ENCODE results near the gene SERINC5. TPM values are rescaled to one million over a fixed set of nuclear protein-coding genes. Genes with fewer than 3 reads are reported as not detected.

SERINC5 gene
- total RNA-seq, 1 experiment from 2014 or later: 128 TPM

DNA sequence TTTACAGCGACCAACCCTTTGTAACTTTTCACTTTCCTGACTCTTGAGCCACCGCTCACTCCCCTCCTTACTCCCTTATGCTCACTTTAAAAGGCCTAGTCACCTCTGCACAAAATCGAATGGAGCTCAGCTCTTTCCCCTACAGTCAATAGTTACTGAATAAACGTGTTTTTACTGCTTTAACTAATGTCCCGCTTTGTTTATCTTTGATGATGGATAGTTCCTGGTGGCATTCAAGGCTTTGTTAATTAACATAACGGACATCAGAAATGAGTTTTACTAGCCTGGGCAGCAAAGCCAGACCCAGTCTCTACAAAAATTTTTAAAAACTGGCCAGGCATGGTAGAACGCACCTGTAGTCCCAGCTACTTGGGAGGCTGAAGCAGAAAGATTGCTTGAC lies 5.0 kb downstream of the SERINC5 start (continued):
- TF ChIP-seq, protein P1, sequence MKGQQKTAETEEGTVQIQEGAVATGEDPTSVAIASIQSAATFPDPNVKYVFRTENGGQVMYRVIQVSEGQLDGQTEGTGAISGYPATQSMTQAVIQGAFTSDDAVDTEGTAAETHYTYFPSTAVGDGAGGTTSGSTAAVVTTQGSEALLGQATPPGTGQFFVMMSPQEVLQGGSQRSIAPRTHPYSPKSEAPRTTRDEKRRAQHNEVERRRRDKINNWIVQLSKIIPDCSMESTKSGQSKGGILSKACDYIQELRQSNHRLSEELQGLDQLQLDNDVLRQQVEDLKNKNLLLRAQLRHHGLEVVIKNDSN (CRISPR knock-in tag; IDR thresholded peaks at IDR 0.05): no peak
- TF ChIP-seq, protein P2, sequence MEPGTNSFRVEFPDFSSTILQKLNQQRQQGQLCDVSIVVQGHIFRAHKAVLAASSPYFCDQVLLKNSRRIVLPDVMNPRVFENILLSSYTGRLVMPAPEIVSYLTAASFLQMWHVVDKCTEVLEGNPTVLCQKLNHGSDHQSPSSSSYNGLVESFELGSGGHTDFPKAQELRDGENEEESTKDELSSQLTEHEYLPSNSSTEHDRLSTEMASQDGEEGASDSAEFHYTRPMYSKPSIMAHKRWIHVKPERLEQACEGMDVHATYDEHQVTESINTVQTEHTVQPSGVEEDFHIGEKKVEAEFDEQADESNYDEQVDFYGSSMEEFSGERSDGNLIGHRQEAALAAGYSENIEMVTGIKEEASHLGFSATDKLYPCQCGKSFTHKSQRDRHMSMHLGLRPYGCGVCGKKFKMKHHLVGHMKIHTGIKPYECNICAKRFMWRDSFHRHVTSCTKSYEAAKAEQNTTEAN (CRISPR knock-in tag; IDR thresholded peaks at IDR 0.05): no peak
- TF ChIP-seq TCF7 (CRISPR knock-in tag; IDR thresholded peaks at IDR 0.05; ENCODE audit: low read depth) (no peak), CREB1 (CRISPR knock-in tag; IDR thresholded peaks at IDR 0.05) (no peak), JAZF1 (CRISPR knock-in tag; IDR thresholded peaks at IDR 0.05) (no peak), ATF1 (CRISPR knock-in tag; IDR thresholded peaks at IDR 0.05) (no peak), FOXP1 (CRISPR knock-in tag; IDR thresholded peaks at IDR 0.05; ENCODE audit: borderline replicate concordance) (no peak), ZNF396 (CRISPR knock-in tag; IDR thresholded peaks at IDR 0.05; ENCODE audit: borderline replicate concordance) (no peak), ZNF232 (CRISPR knock-in tag; IDR thresholded peaks at IDR 0.05) (no peak), JUN (CRISPR knock-in tag; IDR thresholded peaks at IDR 0.05) (no peak)
- TF ChIP-seq, protein P3, sequence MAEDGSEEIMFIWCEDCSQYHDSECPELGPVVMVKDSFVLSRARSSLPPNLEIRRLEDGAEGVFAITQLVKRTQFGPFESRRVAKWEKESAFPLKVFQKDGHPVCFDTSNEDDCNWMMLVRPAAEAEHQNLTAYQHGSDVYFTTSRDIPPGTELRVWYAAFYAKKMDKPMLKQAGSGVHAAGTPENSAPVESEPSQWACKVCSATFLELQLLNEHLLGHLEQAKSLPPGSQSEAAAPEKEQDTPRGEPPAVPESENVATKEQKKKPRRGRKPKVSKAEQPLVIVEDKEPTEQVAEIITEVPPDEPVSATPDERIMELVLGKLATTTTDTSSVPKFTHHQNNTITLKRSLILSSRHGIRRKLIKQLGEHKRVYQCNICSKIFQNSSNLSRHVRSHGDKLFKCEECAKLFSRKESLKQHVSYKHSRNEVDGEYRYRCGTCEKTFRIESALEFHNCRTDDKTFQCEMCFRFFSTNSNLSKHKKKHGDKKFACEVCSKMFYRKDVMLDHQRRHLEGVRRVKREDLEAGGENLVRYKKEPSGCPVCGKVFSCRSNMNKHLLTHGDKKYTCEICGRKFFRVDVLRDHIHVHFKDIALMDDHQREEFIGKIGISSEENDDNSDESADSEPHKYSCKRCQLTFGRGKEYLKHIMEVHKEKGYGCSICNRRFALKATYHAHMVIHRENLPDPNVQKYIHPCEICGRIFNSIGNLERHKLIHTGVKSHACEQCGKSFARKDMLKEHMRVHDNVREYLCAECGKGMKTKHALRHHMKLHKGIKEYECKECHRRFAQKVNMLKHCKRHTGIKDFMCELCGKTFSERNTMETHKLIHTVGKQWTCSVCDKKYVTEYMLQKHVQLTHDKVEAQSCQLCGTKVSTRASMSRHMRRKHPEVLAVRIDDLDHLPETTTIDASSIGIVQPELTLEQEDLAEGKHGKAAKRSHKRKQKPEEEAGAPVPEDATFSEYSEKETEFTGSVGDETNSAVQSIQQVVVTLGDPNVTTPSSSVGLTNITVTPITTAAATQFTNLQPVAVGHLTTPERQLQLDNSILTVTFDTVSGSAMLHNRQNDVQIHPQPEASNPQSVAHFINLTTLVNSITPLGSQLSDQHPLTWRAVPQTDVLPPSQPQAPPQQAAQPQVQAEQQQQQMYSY (CRISPR knock-in tag; IDR thresholded peaks at IDR 0.05): no peak
- TF ChIP-seq, protein P4, sequence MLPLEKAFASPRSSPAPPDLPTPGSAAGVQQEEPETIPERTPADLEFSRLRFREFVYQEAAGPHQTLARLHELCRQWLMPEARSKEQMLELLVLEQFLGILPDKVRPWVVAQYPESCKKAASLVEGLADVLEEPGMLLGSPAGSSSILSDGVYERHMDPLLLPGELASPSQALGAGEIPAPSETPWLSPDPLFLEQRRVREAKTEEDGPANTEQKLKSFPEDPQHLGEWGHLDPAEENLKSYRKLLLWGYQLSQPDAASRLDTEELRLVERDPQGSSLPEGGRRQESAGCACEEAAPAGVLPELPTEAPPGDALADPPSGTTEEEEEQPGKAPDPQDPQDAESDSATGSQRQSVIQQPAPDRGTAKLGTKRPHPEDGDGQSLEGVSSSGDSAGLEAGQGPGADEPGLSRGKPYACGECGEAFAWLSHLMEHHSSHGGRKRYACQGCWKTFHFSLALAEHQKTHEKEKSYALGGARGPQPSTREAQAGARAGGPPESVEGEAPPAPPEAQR (CRISPR knock-in tag; IDR thresholded peaks at IDR 0.05): no peak

DNA sequence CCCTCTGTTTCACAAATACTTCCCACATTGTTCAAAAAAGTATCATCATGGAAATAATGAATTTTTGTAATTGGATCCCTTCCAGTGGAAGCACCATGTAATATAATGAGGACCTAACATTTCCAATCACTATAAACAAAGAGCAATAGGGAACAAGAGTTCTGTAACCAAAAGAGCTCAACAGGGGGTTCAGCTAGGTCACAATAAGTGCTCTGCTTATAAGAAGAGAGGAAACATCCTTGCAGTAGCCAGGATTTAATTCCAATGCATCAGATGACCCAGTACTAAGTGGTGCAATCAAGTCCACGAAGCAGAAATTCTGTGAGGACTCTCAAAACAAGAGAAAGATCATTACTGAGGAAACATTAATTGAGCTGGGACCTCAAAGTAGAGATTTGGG lies 5.9 kb downstream of the SERINC5 start:
- CTCF ChIA-PET: no interaction called here
- peaks cover 2% of the 10 kb centered on the region for H3K9me3 Mint-ChIP-seq
- peaks cover 23% of the 10 kb centered on the region for H3K36me3 Mint-ChIP-seq
- peak overlapping the region; percentile 13; the same call in 1 of the 2 replicates for H3K4me3 Mint-ChIP-seq
- no peak for ATAC-seq
- DNase-seq (ENCODE audit: low spot score): no peak
- POLR2A ChIA-PET: no interaction called here
- peaks cover 92% of the 10 kb centered on the region for H3K4me1 Mint-ChIP-seq
- peaks cover 2% of the 10 kb centered on the region; the same call in 1 of the 2 replicates for H3K27me3 Mint-ChIP-seq (ENCODE audit: low read depth)
- H3K27ac Mint-ChIP-seq: peak overlapping the region; percentile 81
- TF ChIP-seq, protein P5, sequence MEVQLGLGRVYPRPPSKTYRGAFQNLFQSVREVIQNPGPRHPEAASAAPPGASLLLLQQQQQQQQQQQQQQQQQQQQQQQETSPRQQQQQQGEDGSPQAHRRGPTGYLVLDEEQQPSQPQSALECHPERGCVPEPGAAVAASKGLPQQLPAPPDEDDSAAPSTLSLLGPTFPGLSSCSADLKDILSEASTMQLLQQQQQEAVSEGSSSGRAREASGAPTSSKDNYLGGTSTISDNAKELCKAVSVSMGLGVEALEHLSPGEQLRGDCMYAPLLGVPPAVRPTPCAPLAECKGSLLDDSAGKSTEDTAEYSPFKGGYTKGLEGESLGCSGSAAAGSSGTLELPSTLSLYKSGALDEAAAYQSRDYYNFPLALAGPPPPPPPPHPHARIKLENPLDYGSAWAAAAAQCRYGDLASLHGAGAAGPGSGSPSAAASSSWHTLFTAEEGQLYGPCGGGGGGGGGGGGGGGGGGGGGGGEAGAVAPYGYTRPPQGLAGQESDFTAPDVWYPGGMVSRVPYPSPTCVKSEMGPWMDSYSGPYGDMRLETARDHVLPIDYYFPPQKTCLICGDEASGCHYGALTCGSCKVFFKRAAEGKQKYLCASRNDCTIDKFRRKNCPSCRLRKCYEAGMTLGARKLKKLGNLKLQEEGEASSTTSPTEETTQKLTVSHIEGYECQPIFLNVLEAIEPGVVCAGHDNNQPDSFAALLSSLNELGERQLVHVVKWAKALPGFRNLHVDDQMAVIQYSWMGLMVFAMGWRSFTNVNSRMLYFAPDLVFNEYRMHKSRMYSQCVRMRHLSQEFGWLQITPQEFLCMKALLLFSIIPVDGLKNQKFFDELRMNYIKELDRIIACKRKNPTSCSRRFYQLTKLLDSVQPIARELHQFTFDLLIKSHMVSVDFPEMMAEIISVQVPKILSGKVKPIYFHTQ (CRISPR knock-in tag; IDR thresholded peaks at IDR 0.05): no peak
- TF ChIP-seq ELF4 (CRISPR knock-in tag; IDR thresholded peaks at IDR 0.05; ENCODE audit: low read depth): no peak
- TF ChIP-seq PRRX2 (CRISPR knock-in tag; IDR thresholded peaks at IDR 0.05): no peak
- TF ChIP-seq FOXJ3 (CRISPR knock-in tag; IDR thresholded peaks at IDR 0.05; ENCODE audit: borderline replicate concordance): no peak
- TF ChIP-seq, protein P6, sequence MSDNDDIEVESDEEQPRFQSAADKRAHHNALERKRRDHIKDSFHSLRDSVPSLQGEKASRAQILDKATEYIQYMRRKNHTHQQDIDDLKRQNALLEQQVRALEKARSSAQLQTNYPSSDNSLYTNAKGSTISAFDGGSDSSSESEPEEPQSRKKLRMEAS (CRISPR knock-in tag; IDR thresholded peaks at IDR 0.05): no peak
- TF ChIP-seq, protein P7, sequence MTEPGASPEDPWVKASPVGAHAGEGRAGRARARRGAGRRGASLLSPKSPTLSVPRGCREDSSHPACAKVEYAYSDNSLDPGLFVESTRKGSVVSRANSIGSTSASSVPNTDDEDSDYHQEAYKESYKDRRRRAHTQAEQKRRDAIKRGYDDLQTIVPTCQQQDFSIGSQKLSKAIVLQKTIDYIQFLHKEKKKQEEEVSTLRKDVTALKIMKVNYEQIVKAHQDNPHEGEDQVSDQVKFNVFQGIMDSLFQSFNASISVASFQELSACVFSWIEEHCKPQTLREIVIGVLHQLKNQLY (CRISPR knock-in tag; IDR thresholded peaks at IDR 0.05): no peak
- TF ChIP-seq HMGA2 (CRISPR knock-in tag; IDR thresholded peaks at IDR 0.05): no peak
- TF ChIP-seq RELA (CRISPR knock-in tag; IDR thresholded peaks at IDR 0.05; ENCODE audit: borderline replicate concordance): no peak
- no peak for TF ChIP-seq ZNF219 (CRISPR knock-in tag; IDR thresholded peaks at IDR 0.05; ENCODE audit: borderline replicate concordance)
- no peak for TF ChIP-seq ZNF671 (CRISPR knock-in tag; IDR thresholded peaks at IDR 0.05)
- no peak for TF ChIP-seq CREB1 (CRISPR knock-in tag; IDR thresholded peaks at IDR 0.05)
- TF ChIP-seq, protein P8, sequence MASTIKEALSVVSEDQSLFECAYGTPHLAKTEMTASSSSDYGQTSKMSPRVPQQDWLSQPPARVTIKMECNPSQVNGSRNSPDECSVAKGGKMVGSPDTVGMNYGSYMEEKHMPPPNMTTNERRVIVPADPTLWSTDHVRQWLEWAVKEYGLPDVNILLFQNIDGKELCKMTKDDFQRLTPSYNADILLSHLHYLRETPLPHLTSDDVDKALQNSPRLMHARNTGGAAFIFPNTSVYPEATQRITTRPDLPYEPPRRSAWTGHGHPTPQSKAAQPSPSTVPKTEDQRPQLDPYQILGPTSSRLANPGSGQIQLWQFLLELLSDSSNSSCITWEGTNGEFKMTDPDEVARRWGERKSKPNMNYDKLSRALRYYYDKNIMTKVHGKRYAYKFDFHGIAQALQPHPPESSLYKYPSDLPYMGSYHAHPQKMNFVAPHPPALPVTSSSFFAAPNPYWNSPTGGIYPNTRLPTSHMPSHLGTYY (CRISPR knock-in tag; IDR thresholded peaks at IDR 0.05): no peak

Measured in WTC11 (cell line).